PC-9 (cell line): ENCODE data around the gene KRTAP5-5. TPM values are rescaled to one million over a fixed set of nuclear protein-coding genes. Genes with fewer than 3 reads are reported as not detected.

Source experiments
- BruUV-seq: library from RNA; stranded (reverse); fragments of 400-500 nt; replicated peaks from 2 replicates; lab custom pipeline; 2021; lab: Mats Ljungman, UMichigan
- CTCF ChIA-PET: fragments of 300-600 bp; sonication (Branson Sonifier 250); formaldehyde crosslinking; loops from one replicate; lab custom pipeline; 2022; ENCODE audit warnings: antibody characterized with exemption; lab: Charles Lee
- POLR2A ChIA-PET: fragments of 300-600 bp; sonication (Branson Sonifier 250); formaldehyde crosslinking; loops from one replicate; lab custom pipeline; 2022; ENCODE audit warnings: antibody characterized with exemption; ENCODE audit not compliant: unreplicated experiment; lab: Charles Lee
- DNase-seq, 2 experiments: peaks; one replicate each; pipeline versions ENCODE4 v3.0.0 to v3.0.0-alpha.2; 2015 to 2022; ENCODE audit warnings: mixed read lengths in 1 of 2
- H2AFZ ChIP-seq: fragments of 200-600 bp; sonication (generic); 2 replicates; pipeline ENCODE4 v1.8.1; 2017; ENCODE audit warnings: antibody characterized with exemption
- H3F3A ChIP-seq: fragments of 200-600 bp; sonication (generic); 2 replicates; pipeline ENCODE4 v1.8.1; 2017; ENCODE audit warnings: antibody characterized with exemption, mild to moderate bottlenecking, low read depth; ENCODE audit not compliant: insufficient read depth
- H3K27ac ChIP-seq: fragments of 200-600 bp; sonication (generic); 2 replicates; pipeline ENCODE4 v1.6.1; 2016; ENCODE audit warnings: mixed run types
- H3K27me3 ChIP-seq: fragments of 200-600 bp; sonication (generic); 2 replicates; pipeline ENCODE4 v1.6.1; 2016; ENCODE audit warnings: low read depth, mixed run types; ENCODE audit not compliant: insufficient read depth
- H3K36me3 ChIP-seq: fragments of 200-600 bp; sonication (generic); 2 replicates; pipeline ENCODE4 v1.6.1; 2016; ENCODE audit warnings: low read depth, mixed run types
- H3K4me1 ChIP-seq: fragments of 200-600 bp; sonication (generic); replicated peaks from 2 replicates; pipeline ENCODE4 v1.6.1; 2016; ENCODE audit warnings: mixed run types; ENCODE audit not compliant: insufficient read depth
- H3K4me2 ChIP-seq: fragments of 200-600 bp; sonication (generic); 2 replicates; pipeline ENCODE4 v1.6.1; 2017; ENCODE audit warnings: mixed run types
- H3K4me3 ChIP-seq: fragments of 200-600 bp; sonication (generic); 2 replicates; pipeline ENCODE4 v1.6.1; 2016; ENCODE audit warnings: mixed run types
- H3K79me2 ChIP-seq: fragments of 200-600 bp; sonication (generic); 2 replicates; pipeline ENCODE4 v1.6.1; 2017; ENCODE audit warnings: low read depth, mixed run types
- H3K9me2 ChIP-seq: fragments of 200-600 bp; sonication (generic); 2 replicates; pipeline ENCODE4 v1.8.1; 2017; ENCODE audit warnings: mild to moderate bottlenecking; ENCODE audit not compliant: insufficient read depth
- H3K9me3 ChIP-seq: fragments of 200-600 bp; sonication (generic); 2 replicates; pipeline ENCODE4 v1.8.1; 2016; ENCODE audit warnings: low read depth; ENCODE audit not compliant: insufficient read depth
- H4K20me1 ChIP-seq: fragments of 200-600 bp; sonication (generic); 2 replicates; pipeline ENCODE4 v1.8.1; 2017; ENCODE audit not compliant: insufficient read depth
- CTCF ChIP-seq: fragments of 200-600 bp; sonication (generic); conservative IDR thresholded peaks from 2 replicates; pipeline ENCODE4 v1.6.1; 2017; ENCODE audit warnings: mixed run types, antibody characterized with exemption, mild to moderate bottlenecking, moderate library complexity
- EZH2 ChIP-seq: fragments of 200-600 bp; sonication (generic); IDR thresholded peaks from 2 replicates; pipeline ENCODE4 v1.8.0; 2017; ENCODE audit warnings: antibody characterized with exemption, low read depth
- intact Hi-C: fragments of 100-400 bp; cut with micrococcal nuclease; formaldehyde crosslinking; loops from one replicate; pipeline ENCODE4 v1.10.0; 2022; ENCODE audit not compliant: unreplicated experiment
- total RNA-seq: library from RNA; stranded (reverse); gene quantifications from 2 replicates; pipeline ENCODE4 v1.2.3, GENCODE V29; 2021

The KRTAP5-5 gene
- total RNA-seq, 1 experiment from 2014 or later = not detected

- CTCF ChIA-PET = no interaction called here
- Histone ChIP-seq H3K79me2 (no peaks in the 10 kb centered on the region), H3F3A (no peaks in the 10 kb centered on the region), H3K9me3 (no peaks in the 10 kb centered on the region), H3K27me3 (peaks cover 37% of the 10 kb centered on the region), H4K20me1 (no peaks in the 10 kb centered on the region), H3K36me3 (no peaks in the 10 kb centered on the region), H3K4me3 (no peak overlapping the region), H3K4me1 (no peaks in the 10 kb centered on the region), H3K27ac (no peak overlapping the region), H2AFZ (no peak overlapping the region), H3K9me2 (no peaks in the 10 kb centered on the region), H3K4me2 (no peak overlapping the region)
- no TSS peak for BruUV-seq
- POLR2A ChIA-PET = no interaction called here
- no peak for DNase-seq
- no peak for TF ChIP-seq EZH2
- no peak for TF ChIP-seq CTCF
- intact Hi-C loops = no loop called here
Observed at GRCh38 chr11:1647901-1648652, 18.5 kb downstream of the KRTAP5-5 start.

GRCh38 chr11:1648653-1649420 lies 19.3 kb downstream of the KRTAP5-5 start:
- TF ChIP-seq CTCF (no peak), EZH2 (no peak)
- no TSS peak for BruUV-seq
- Histone ChIP-seq H3K36me3 (no peaks in the 10 kb centered on the region), H3K79me2 (no peaks in the 10 kb centered on the region), H3K27me3 (peaks cover 37% of the 10 kb centered on the region), H2AFZ (no peak overlapping the region), H4K20me1 (no peaks in the 10 kb centered on the region), H3K4me2 (no peak overlapping the region), H3K9me3 (no peaks in the 10 kb centered on the region), H3F3A (no peaks in the 10 kb centered on the region), H3K27ac (no peak overlapping the region), H3K9me2 (no peaks in the 10 kb centered on the region), H3K4me3 (no peak overlapping the region), H3K4me1 (no peaks in the 10 kb centered on the region)
- ChIA-PET POLR2A (no interaction called here), CTCF (no interaction called here)
- intact Hi-C loops = no loop called here
- DNase-seq = no peak

- Histone ChIP-seq H3K36me3 (no peaks in the 10 kb centered on the region), H3K27ac (no peak overlapping the region), H3K4me2 (no peak overlapping the region), H4K20me1 (no peaks in the 10 kb centered on the region), H3K79me2 (no peaks in the 10 kb centered on the region), H3K4me3 (no peak overlapping the region), H3K4me1 (no peaks in the 10 kb centered on the region), H3K27me3 (peaks cover 40% of the 10 kb centered on the region), H3K9me2 (no peaks in the 10 kb centered on the region), H3F3A (no peaks in the 10 kb centered on the region), H3K9me3 (no peaks in the 10 kb centered on the region), H2AFZ (no peak overlapping the region)
- no TSS peak for BruUV-seq
- TF ChIP-seq EZH2 = no peak
- TF ChIP-seq CTCF = no peak
- ChIA-PET CTCF (no interaction called here), POLR2A (no interaction called here)
- intact Hi-C loops = loop anchor here (5.0 kb wide), 1 partner anchor 42 kb away; no protein-coding TSS in a partner anchor
- DNase-seq = no peak
Observed at GRCh38 chr11:1650034-1650917, 20.7 kb downstream of the KRTAP5-5 start.
